SK-N-MC (cell line): ENCODE data around the gene MEOX1.

Source experiments
- EZH2 ChIP-seq: fragments of 200-600 bp; sonication (generic); IDR thresholded peaks from one replicate; pipeline ENCODE4 v1.6.1; 2017; ENCODE audit warnings: antibody characterized with exemption
- POLR2AphosphoS5 ChIP-seq: IDR thresholded peaks from 2 replicates; pipeline ENCODE4 v1.6.1; 2012; ENCODE audit warnings: mild to moderate bottlenecking, low read depth, low read length, borderline replicate concordance

DNA sequence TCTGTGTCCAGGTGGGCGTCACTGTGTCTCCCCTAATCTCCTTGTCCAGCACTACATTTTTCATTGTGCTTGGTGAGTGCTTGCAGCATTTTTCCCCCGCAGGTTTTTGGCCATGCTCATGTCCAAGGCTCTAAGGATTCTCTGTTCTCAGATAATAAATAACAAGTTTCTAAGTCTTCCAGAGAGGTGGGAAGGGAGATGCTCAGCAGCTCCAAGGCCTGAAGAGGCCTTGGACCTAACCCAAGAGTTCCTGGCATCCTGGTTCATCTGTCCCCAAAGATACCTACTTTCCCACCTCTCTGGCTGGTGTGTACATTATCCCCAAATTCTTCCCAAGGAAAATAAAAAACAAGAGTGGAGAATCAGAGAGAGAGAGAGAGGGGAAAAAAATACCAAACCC, 45.3 kb downstream of the MEOX1 start:
- TF ChIP-seq POLR2AphosphoS5 (no peak), EZH2 (no peak)
